Stimulated activated naive CD8-positive, alpha-beta T cell treated with anti-CD3 and anti-CD28 coated beads, Interleukin-15, Interleukin-2, amounts not matched to agents 100 ng/mL and 50 ng/mL, for 24 hours (primary cell): ENCODE data around the gene GTF2A1L.
A peak's percentile ranks its signal among the peaks of the same experiment; 100 is the strongest.

Source experiments
- H3K27ac Mint-ChIP-seq: one replicate; pipeline ENCODE4 v1.8.0; 2021; ENCODE audit warnings: mild to moderate bottlenecking, mixed read lengths
- H3K27me3 Mint-ChIP-seq: one replicate; pipeline ENCODE4 v1.8.0; 2021; ENCODE audit warnings: mixed read lengths
- H3K36me3 Mint-ChIP-seq: one replicate; pipeline ENCODE4 v1.8.0; 2021; ENCODE audit warnings: low read depth, mixed read lengths
- H3K4me1 Mint-ChIP-seq: one replicate; pipeline ENCODE4 v1.8.0; 2021; ENCODE audit warnings: low read depth, mixed read lengths
- H3K4me3 Mint-ChIP-seq: one replicate; pipeline ENCODE4 v1.8.0; 2021; ENCODE audit warnings: mild to moderate bottlenecking, mixed read lengths
- H3K9me3 Mint-ChIP-seq: one replicate; pipeline ENCODE4 v1.8.0; 2021; ENCODE audit warnings: mixed read lengths

Gene GTF2A1L, protein sequence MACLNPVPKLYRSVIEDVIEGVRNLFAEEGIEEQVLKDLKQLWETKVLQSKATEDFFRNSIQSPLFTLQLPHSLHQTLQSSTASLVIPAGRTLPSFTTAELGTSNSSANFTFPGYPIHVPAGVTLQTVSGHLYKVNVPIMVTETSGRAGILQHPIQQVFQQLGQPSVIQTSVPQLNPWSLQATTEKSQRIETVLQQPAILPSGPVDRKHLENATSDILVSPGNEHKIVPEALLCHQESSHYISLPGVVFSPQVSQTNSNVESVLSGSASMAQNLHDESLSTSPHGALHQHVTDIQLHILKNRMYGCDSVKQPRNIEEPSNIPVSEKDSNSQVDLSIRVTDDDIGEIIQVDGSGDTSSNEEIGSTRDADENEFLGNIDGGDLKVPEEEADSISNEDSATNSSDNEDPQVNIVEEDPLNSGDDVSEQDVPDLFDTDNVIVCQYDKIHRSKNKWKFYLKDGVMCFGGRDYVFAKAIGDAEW

DNA sequence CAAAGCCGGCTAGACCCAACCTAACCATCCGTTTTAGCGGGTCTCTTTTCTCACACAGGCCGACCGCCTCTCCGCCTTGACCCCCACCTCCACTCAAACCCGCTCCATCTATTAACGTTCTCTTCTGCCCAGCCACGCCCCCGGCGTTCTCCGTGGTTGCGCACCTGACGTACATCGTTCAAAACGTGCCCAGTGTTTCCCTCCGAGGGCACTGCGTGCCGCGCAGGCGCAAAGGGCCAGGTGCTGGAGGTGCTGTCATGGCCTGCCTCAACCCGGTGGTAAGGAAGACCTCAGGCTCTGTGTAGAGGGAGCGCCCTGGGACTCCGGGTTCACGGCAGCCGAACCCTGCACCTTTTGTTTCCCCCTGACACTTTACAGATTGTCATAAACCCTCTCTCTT lies at the start of gene GTF2A1L:
TSS of gene GTF2A1L (plus strand) at position 239 of the 400 bp plus-strand sequence. CDS start at position 258, 19 bp downstream.
- Mint-ChIP-seq H3K4me1 (no peaks in the 10 kb centered on the region), H3K27me3 (peaks cover 9% of the 10 kb centered on the region), H3K4me3 (no peak within 1 kb of the TSS), H3K9me3 (peaks cover 3% of the 10 kb centered on the region), H3K36me3 (no peaks in the 10 kb centered on the region), H3K27ac (no peak within 1 kb of the TSS)

DNA sequence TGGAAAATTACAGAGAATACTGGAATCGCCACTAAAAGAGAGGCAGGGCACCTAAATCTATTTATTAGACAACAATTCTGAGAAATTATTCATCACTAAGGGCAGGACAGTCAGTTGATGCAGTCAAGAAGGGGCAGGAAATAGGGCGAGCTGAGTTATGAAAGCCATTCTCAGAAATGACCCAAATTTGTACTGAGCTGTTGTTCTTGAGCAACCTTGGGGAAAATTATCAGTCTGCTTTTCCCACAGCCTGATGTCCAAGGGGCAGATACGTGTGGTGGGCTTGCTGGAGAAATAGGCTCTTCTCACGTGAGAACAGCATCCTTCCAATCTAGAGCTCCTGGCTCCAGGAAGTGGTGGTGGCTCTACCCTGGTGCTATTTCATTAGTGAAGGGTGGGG lies 49.1 kb upstream of the GTF2A1L start:
- H3K27me3 Mint-ChIP-seq = no peaks in the 10 kb centered on the region
- H3K36me3 Mint-ChIP-seq = no peaks in the 10 kb centered on the region
- peaks cover 19% of the 10 kb centered on the region for H3K4me1 Mint-ChIP-seq
- H3K9me3 Mint-ChIP-seq = no peaks in the 10 kb centered on the region
- H3K4me3 Mint-ChIP-seq = no peak overlapping the region
- peak overlapping the region; percentile 28 for H3K27ac Mint-ChIP-seq

DNA sequence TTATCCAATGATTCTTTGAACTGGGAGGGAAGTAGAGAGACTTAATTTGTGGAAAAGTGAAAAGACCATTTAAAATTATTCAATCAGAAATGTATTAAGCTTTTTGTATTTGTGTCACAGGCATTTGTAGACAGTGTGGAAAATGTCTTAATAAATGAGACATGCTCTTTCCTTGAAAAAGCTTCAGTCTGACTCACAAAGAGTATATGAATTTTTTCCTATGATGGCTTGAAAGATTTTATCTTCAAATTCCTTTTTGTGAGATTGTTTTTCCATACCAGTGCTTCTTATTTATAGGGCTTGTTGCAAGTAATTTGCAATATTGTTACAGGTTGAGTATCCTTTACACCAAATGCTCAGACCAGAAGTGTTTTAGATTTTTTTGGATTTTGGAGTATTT lies 48.2 kb upstream of the GTF2A1L start:
- no peak overlapping the region for H3K4me3 Mint-ChIP-seq
- H3K27ac Mint-ChIP-seq = peak overlapping the region; percentile 56
- H3K27me3 Mint-ChIP-seq = no peaks in the 10 kb centered on the region
- H3K36me3 Mint-ChIP-seq = no peaks in the 10 kb centered on the region
- no peaks in the 10 kb centered on the region for H3K9me3 Mint-ChIP-seq
- peaks cover 20% of the 10 kb centered on the region for H3K4me1 Mint-ChIP-seq

DNA sequence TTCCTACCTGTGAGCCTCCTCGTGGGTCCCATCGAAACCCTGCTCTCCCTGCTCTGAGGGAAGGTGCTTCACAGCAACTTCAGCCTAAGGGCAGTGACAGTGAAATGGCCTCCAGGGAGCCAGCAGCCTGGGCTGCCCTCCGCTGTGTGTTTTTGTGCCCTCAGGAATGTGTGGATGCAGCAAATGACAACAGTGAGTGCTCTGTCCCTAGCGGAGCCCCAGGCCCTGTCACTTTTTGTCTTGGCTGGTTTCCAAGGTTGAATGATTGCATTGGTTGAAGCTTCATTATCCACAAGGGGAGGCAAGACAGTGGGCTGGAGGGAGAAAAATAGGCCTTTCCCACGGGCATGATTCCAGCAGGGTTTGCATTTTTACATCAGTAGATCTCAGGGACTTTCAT lies 44.8 kb upstream of the GTF2A1L start:
- Mint-ChIP-seq H3K9me3 (no peaks in the 10 kb centered on the region), H3K27ac (no peak overlapping the region), H3K4me3 (no peak overlapping the region), H3K27me3 (no peaks in the 10 kb centered on the region), H3K36me3 (no peaks in the 10 kb centered on the region), H3K4me1 (peaks cover 28% of the 10 kb centered on the region)

DNA sequence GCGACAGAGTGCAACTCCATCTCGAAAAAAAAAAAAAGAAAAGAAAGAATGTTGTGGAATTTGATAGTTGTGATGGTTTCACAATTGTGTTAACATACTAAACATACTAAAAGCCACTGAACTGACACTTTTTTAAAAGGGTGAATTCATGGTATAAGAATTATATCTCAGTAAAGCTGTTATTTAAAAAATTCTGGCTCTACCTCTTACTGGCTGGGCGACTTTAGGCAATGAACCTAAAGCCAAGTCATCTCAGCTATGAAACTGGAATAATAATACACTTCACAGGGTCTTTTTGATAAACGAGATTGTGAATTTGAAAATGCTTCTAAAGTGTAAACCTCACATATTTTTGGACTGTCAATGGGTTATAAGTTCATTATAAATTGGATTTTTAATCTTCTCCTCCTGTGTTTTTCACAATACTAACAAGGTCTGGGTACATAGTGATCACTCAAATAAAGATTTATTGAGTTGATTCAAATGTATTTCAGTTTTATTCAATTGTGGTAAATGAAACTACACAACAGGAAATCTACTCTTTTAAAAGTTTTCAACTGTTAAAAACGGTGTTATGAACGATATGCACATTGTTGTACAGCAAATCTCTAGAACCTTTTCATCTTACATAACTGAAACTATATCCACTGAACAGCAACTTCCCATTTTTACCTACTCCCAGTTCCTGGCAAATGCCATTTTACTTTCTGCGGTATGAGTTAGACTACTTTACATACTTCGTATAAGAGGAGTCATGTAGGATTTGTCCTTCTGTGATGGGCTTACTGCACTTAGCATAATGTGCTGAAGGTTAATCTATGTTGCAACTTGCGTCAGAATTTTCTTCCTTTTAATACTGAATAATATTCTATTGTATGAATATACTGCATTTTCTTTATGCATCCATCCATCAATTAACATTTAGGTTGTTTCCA lies 43.0 kb upstream of the GTF2A1L start:
- H3K4me3 Mint-ChIP-seq = no peak overlapping the region
- no peak overlapping the region for H3K27ac Mint-ChIP-seq
- H3K4me1 Mint-ChIP-seq = peaks cover 12% of the 10 kb centered on the region

DNA sequence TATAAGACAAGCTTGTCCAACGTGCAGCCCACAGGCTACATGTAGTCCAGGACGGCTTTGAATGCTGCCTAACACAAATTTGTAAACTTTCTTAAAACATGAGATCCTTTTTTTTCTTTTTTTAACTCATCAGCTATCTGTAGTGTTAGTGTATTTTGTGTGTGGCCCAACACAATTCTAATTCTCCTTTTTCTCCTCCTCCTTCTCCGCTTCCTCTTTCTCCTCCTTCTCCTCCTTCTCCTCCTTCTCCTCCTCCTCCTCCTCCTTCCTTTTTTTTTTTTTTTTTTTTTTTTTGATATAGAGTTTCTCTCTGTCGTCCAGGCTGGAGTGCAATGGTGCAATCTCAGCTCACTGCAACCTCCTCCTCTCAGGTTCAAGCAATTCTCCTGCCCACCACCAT lies 39.3 kb upstream of the GTF2A1L start:
- Mint-ChIP-seq H3K4me3 (no peak overlapping the region), H3K27ac (no peak overlapping the region)

More for the DNA sequence above, 43.0 kb upstream of the GTF2A1L start:
- H3K36me3 Mint-ChIP-seq = no peaks in the 10 kb centered on the region
- no peaks in the 10 kb centered on the region for H3K9me3 Mint-ChIP-seq
- H3K27me3 Mint-ChIP-seq = no peaks in the 10 kb centered on the region

DNA sequence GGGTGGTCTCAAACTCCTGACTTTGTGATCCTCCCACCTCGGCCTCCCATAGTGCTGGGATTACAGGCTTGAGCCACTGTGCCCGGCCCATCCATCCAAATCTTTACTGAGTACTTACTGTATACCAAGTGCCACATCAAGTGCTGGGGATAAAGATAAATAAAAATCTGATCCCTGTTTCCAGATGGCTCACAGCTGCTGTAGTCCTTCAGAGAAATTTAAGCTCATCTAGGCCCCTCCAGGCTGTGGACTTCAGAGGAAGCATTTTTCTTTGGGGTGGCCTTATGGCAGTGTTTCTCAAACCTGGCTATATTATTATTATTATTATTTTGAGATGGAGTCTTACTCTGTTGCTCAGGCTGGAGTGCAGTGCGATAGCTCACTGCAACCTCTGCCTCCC lies 33.7 kb upstream of the GTF2A1L start:
- no peak overlapping the region for H3K4me3 Mint-ChIP-seq
- H3K4me1 Mint-ChIP-seq = peaks cover 7% of the 10 kb centered on the region
- H3K9me3 Mint-ChIP-seq = no peaks in the 10 kb centered on the region
- no peaks in the 10 kb centered on the region for H3K27me3 Mint-ChIP-seq
- H3K36me3 Mint-ChIP-seq = no peaks in the 10 kb centered on the region
- no peak overlapping the region for H3K27ac Mint-ChIP-seq

More for the DNA sequence above, 39.3 kb upstream of the GTF2A1L start:
- Mint-ChIP-seq H3K36me3 (no peaks in the 10 kb centered on the region), H3K4me1 (peaks cover 9% of the 10 kb centered on the region), H3K9me3 (no peaks in the 10 kb centered on the region), H3K27me3 (no peaks in the 10 kb centered on the region)

DNA sequence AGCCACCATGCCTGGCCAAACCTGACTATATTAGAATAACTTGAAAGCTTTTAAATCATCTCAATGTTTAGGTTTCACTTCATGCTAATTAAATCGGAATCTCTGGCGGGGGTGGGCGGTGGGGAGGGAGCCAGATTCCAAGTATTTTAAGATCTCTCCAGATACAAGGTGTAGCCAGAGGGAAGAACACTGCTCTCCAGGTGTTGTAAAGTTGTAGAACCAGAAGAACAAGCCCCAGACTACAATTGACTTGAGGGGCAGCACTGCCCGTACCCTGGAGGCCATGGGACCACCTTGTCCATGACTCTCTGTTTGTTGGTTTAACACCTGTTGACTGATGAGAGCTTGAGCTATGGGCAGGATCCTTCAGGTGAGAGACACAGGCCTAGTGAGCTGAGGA lies 33.1 kb upstream of the GTF2A1L start:
- no peaks in the 10 kb centered on the region for H3K27me3 Mint-ChIP-seq
- H3K36me3 Mint-ChIP-seq = no peaks in the 10 kb centered on the region
- no peaks in the 10 kb centered on the region for H3K9me3 Mint-ChIP-seq
- no peak overlapping the region for H3K27ac Mint-ChIP-seq
- H3K4me3 Mint-ChIP-seq = no peak overlapping the region
- peaks cover 7% of the 10 kb centered on the region for H3K4me1 Mint-ChIP-seq

DNA sequence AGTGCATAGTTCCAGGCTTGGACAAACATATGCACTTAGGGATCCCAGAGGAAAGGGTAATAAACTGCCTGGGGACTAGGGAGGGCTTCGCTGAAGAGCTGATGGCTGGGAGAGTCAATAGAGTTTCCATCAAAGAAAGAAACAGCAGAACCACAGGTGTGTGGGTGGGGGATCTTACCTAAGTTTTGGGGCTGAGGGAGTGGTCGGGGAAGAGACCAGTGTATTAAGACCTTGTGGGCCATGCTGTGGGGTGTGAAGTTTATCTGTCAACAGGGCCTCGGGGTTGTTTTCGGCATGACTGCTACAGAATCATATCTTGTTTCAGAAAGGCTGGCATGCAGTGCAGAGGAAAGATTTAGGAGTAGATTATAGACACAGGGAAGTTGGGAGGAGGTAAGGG lies 31.2 kb upstream of the GTF2A1L start:
- Mint-ChIP-seq H3K27ac (no peak overlapping the region), H3K9me3 (no peaks in the 10 kb centered on the region), H3K27me3 (no peaks in the 10 kb centered on the region), H3K4me3 (no peak overlapping the region), H3K36me3 (no peaks in the 10 kb centered on the region), H3K4me1 (peaks cover 7% of the 10 kb centered on the region)

DNA sequence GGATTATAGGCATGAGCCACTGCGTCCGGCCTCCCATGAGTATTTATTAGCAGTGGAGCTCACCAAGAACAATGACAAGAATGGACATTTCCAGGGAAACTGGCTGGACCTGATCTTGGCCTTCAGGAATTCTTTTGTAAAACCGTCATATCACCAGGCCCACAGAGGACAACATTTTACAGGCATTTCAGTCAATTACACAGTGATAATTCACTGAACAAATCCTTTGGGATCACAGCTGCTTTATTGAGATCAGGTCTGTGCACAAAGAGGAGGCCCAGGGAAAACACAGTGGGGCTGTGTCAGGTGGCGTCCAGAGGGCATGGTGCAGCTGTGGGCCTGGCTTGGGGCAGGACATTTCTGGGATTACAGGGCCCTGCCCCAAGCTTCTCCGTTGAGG lies 30.1 kb upstream of the GTF2A1L start:
- no peak overlapping the region for H3K27ac Mint-ChIP-seq
- H3K9me3 Mint-ChIP-seq = no peaks in the 10 kb centered on the region
- no peaks in the 10 kb centered on the region for H3K36me3 Mint-ChIP-seq

DNA sequence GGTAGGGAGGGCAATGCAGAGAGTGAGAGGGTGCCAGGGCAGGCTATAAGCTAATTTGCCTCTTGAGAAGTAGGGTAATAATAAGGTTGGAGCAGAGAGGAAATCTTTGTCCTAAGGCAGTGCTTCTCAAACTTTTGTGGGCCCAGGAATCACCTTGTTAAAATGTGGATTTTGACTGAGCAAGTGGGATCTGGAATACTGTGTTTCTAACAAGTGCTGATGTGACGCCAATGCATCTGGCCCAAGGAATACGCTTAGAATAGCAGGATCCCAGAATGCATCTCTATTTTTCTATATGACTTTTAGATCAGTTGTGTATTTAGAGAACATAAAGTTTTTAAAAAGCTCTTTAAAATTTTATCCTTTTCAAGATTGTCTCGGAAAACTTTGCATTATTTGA lies 29.7 kb upstream of the GTF2A1L start:
- Mint-ChIP-seq H3K9me3 (no peaks in the 10 kb centered on the region), H3K4me3 (no peak overlapping the region), H3K4me1 (peaks cover 7% of the 10 kb centered on the region), H3K27ac (no peak overlapping the region), H3K36me3 (no peaks in the 10 kb centered on the region), H3K27me3 (no peaks in the 10 kb centered on the region)

More for the DNA sequence above, 30.1 kb upstream of the GTF2A1L start:
- Mint-ChIP-seq H3K4me3 (no peak overlapping the region), H3K4me1 (peaks cover 7% of the 10 kb centered on the region), H3K27me3 (no peaks in the 10 kb centered on the region)

DNA sequence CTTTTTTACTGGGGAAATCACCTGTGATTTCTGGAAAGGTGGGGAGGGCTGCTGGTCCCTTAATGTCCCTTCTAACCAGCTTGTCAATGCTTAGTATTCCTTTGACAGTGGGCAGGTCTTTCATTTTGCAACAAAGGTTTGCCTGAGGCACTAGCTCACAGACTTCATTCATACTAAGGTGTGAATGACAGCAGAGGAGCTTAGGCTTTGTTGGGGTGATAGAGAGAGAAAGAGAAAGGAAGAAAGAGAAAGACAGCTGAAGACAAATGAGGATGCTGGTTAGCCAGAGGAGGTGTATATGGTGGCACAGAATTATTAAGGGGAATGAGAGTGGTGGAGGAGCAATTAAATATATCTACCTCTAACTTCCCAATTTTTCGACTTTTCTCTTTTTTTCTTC lies 28.9 kb upstream of the GTF2A1L start:
- Mint-ChIP-seq H3K36me3 (no peaks in the 10 kb centered on the region), H3K9me3 (no peaks in the 10 kb centered on the region), H3K4me3 (no peak overlapping the region), H3K27me3 (no peaks in the 10 kb centered on the region), H3K27ac (no peak overlapping the region), H3K4me1 (peaks cover 7% of the 10 kb centered on the region)

DNA sequence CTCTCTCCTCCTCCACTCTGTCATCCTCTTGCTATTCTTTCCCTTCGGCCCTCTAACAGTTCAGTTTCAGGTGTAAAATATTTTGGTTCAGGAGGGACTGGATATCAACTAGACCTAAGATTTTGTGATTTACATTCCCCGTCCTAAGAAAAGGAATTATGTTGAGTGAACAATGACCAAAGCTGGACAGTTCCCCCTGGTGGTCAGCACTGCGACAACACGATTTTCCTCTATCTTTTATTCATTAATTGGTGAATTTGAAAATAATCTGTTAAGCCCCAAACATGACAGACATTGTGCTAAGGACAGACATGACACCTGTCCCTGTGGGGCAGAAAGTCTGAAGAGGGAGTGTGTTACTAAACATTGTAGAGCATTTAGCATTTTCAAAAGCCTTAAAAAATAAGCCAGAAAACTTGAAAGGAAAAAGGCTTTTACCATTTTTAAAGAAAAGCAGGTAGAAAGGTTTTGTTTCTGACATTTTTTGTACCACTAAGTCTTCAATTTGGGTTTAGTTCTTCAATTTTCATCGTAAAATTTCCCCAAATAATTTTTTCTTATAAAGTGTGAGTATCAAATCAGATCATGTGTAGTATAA lies 28.4 kb upstream of the GTF2A1L start:
- no peaks in the 10 kb centered on the region for H3K9me3 Mint-ChIP-seq
- H3K4me1 Mint-ChIP-seq = peaks cover 7% of the 10 kb centered on the region
- H3K36me3 Mint-ChIP-seq = no peaks in the 10 kb centered on the region
- H3K27ac Mint-ChIP-seq = no peak overlapping the region
- H3K4me3 Mint-ChIP-seq = no peak overlapping the region
- no peaks in the 10 kb centered on the region for H3K27me3 Mint-ChIP-seq

DNA sequence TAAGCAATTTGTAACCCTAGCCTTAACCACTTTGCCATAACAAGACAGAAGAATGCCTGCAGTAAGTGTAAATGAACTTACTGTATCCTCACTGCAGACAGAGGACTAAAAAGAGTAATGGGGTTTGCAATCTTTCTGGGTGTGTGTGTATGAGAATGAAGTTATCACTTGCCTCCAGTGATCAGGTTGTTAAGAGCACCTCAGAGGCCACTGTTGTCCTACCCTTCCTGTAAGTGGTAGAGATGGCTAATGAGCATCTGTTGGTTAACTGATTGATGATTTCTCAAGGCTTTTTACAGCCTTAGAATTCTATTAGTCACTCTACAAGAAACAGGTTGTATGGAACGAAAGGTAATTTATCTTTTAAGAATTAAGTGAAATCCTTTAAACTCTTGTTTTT lies 27.6 kb upstream of the GTF2A1L start:
- Mint-ChIP-seq H3K27me3 (no peaks in the 10 kb centered on the region), H3K4me3 (no peak overlapping the region), H3K4me1 (peaks cover 7% of the 10 kb centered on the region), H3K9me3 (no peaks in the 10 kb centered on the region), H3K27ac (no peak overlapping the region), H3K36me3 (no peaks in the 10 kb centered on the region)

DNA sequence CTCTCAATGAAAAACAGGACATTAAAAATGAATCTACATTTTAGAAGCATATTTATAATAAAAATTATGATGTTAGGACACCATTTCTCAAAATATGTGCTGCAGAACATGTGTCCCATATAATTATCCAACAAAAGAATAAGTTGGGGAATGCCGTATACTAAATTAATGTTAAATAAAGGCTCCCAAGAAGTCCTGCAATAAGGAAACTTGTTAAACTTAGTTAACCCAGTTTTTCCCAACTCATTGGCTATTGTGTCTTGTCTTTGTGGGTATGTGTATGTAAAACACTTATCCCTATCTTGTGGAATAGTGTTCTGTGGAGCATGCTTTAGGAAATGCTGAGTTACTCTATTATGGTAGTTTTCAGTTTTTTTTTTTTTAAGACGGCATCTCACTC lies 25.6 kb upstream of the GTF2A1L start:
- Mint-ChIP-seq H3K4me3 (no peak overlapping the region), H3K27me3 (no peaks in the 10 kb centered on the region), H3K4me1 (no peaks in the 10 kb centered on the region), H3K27ac (no peak overlapping the region), H3K36me3 (no peaks in the 10 kb centered on the region), H3K9me3 (no peaks in the 10 kb centered on the region)
